Right lobe of liver (tissue), 6 donors: ENCODE results near the gene AGO3. TPM values are rescaled to one million over a fixed set of nuclear protein-coding genes. Genes with fewer than 3 reads are reported as not detected.
A peak's percentile ranks its signal among the peaks of the same experiment; 100 is the strongest.
"Not testable (repeated sequence)": the region's sequence is repeated elsewhere in the genome, so short reads cannot be mapped to it uniquely, and the experiment has no call there.

ENCODE experiments used
- ATAC-seq, 4 donors: fragments of 200-7000 bp; cut with Tn5 transposase; one replicate each; pipeline ENCODE4 v1.9.1; 2020; ENCODE audit warnings: mild to moderate bottlenecking in 4 of 4, moderate library complexity in 4 of 4
- DNase-seq, 3 donors: peaks; one replicate each; pipeline ENCODE4 v3.0.0-alpha.2; 2020
- H3K27ac ChIP-seq, 3 donors: fragments of 200-600 bp; one replicate each; pipeline ENCODE4 v1.8.0; 2022
- H3K27me3 ChIP-seq, 2 donors: fragments of 200-600 bp; one replicate each; pipeline ENCODE4 v1.8.0; 2022
- H3K36me3 ChIP-seq, 4 donors: fragments of 200-600 bp; sonication (generic) in 1 of 4; one replicate each; pipeline versions ENCODE4 v1.5.1 to v1.8.0; 2017 to 2022; ENCODE audit warnings: control low read depth in 1 of 4
- H3K4me1 ChIP-seq, 4 donors: fragments of 200-600 bp; sonication (generic) in 1 of 4; one replicate each; pipeline versions ENCODE4 v1.5.1 to v1.8.0; 2017 to 2022; ENCODE audit warnings: control low read depth in 1 of 4
- H3K4me3 ChIP-seq, 3 donors: fragments of 200-600 bp; one replicate each; pipeline ENCODE4 v1.8.0; 2022
- H3K9me3 ChIP-seq, 4 donors: fragments of 200-600 bp; sonication (generic) in 1 of 4; one replicate each; pipeline versions ENCODE4 v1.5.1 to v1.8.0; 2017 to 2022; ENCODE audit warnings: control low read depth in 1 of 4
- CTCF ChIP-seq, 4 donors: fragments of 200-600 bp in 3 of 4; fragments of 450-650 bp in 1 of 4; IDR thresholded peaks; one replicate each; pipeline versions ENCODE4 v1.5.1 to v1.8.0; 2016 to 2022; ENCODE audit warnings: antibody characterized with exemption in 4 of 4, mild to moderate bottlenecking in 2 of 4
- POLR2A ChIP-seq: fragments of 450-650 bp; IDR thresholded peaks from one replicate; pipeline ENCODE4 v1.6.1; 2017; ENCODE audit warnings: antibody characterized with exemption, mild to moderate bottlenecking
- WGBS: methylation state at CpG from one replicate; pipeline ENCODE4 v1.1.6; 2018; ENCODE audit warnings: low coverage, low lambda C conversion rate; ENCODE audit not compliant: insufficient coverage; ENCODE audit errors: missing lambda C conversion rate; 5-methylcytosine and 5-hydroxymethylcytosine counted together
- intact Hi-C, 2 donors: fragments of 100-400 bp; cut with DNase I; formaldehyde crosslinking; loops; one replicate each; pipeline versions ENCODE4 v1.11.2 to v1.14.1; 2022
- total RNA-seq, 6 experiments: library from RNA; depleted of rRNA in 2 of 6; stranded (reverse); fragments of >200 nt in 2 of 6; fragmentation: NEBNext Ultra II Directional in 3 of 6; extraction: Animal tissue kit (Norgen Biotek cat#: 25700) in 3 of 6; gene quantifications; one replicate each; pipeline versions ENCODE4 v1.1.0 to v1.2.4, GENCODE V29; 2016 to 2023
- donor health status: DM: no; HTN: yes; CAD: no.
- donor health status: DM: no; HTN: no; CAD: no.
- donor health status: DM: no; HTN: no; CAD: no.
- donor health status: DM: no; HTN: yes; CAD: no.
- donor health status: DM: no; HTN: yes; CAD: no.

Gene AGO3
- total RNA-seq, 6 experiments from 2014 or later: 7.0 to 16.2 (median 13.1) TPM

- Histone ChIP-seq H3K4me1 (no peaks in the 10 kb centered on the region), H3K4me3 (no peak overlapping the region), H3K9me3 (no peaks in the 10 kb centered on the region), H3K36me3 (peaks cover 0 to 16% (median 5%) of the 10 kb centered on the region in 4 donors), H3K27me3 (no peaks in the 10 kb centered on the region), H3K27ac (no peak overlapping the region)
- intact Hi-C loops: no loop called here
- 94% methylated on average over 2 of the region's 2 CpGs for WGBS
- TF ChIP-seq CTCF (IDR thresholded peaks at IDR 0.05) (no peak), POLR2A (no peak)
- DNase-seq: no peak
- no peak for ATAC-seq
Measured at GRCh38 chr1:36016686-36017085, 85.8 kb downstream of the AGO3 start.

GRCh38 chr1:36023098-36023769 lies 92.3 kb downstream of the AGO3 start:
- no peak for DNase-seq

GRCh38 chr1:36024024-36024423 lies 93.1 kb downstream of the AGO3 start:
- peaks cover 0 to 13% (median 0%) of the 10 kb centered on the region in 4 donors for H3K4me1 ChIP-seq
- H3K27me3 ChIP-seq, H3K9me3 ChIP-seq, H3K4me3 ChIP-seq, intact Hi-C loops, DNase-seq, ATAC-seq: not testable (repeated sequence)
- 96% methylated on average over 3 of the region's 3 CpGs for WGBS
- peaks cover 0 to 20% (median 4%) of the 10 kb centered on the region in 4 donors for H3K36me3 ChIP-seq
- H3K27ac ChIP-seq: peak overlapping the region in 1 of 3 donors; percentile 51

More at GRCh38 chr1:36023098-36023769, 92.3 kb downstream of the AGO3 start:
- TF ChIP-seq CTCF (IDR thresholded peaks at IDR 0.05) (no peak), POLR2A (no peak)
- H3K27me3 ChIP-seq: no peaks in the 10 kb centered on the region
- peaks cover 0 to 20% (median 4%) of the 10 kb centered on the region in 4 donors for H3K36me3 ChIP-seq
- intact Hi-C loops: no loop called here
- WGBS: 77% methylated on average over 5 of the region's 5 CpGs
- H3K4me3 ChIP-seq: no peak overlapping the region
- peak; percentile 72 to 94 (median 90) for ATAC-seq
- H3K9me3 ChIP-seq: no peaks in the 10 kb centered on the region
- H3K4me1 ChIP-seq: peaks cover 0 to 13% (median 0%) of the 10 kb centered on the region in 4 donors
- peak overlapping the region in 2 of 3 donors; percentile 34 to 51 for H3K27ac ChIP-seq

GRCh38 chr1:36024847-36025246 lies 93.9 kb downstream of the AGO3 start:
- Histone ChIP-seq H3K4me1 (peaks cover 0 to 13% (median 0%) of the 10 kb centered on the region in 4 donors), H3K27me3 (no peaks in the 10 kb centered on the region), H3K36me3 (peaks cover 0 to 15% (median 2%) of the 10 kb centered on the region in 4 donors), H3K9me3 (no peaks in the 10 kb centered on the region), H3K4me3 (no peak overlapping the region), H3K27ac (no peak overlapping the region)
- intact Hi-C loops: no loop called here
- WGBS: 82% methylated on average over 1 of the region's 1 CpG
- DNase-seq (no peak), ATAC-seq (no peak)
- TF ChIP-seq POLR2A: no peak
- no peak for TF ChIP-seq CTCF (IDR thresholded peaks at IDR 0.05)

GRCh38 chr1:36027766-36028165 lies 96.9 kb downstream of the AGO3 start:
- Histone ChIP-seq H3K36me3 (peaks cover 0 to 15% (median 2%) of the 10 kb centered on the region in 4 donors), H3K4me1 (peaks cover 0 to 6% (median 0%) of the 10 kb centered on the region in 4 donors), H3K4me3 (no peak overlapping the region), H3K9me3 (no peaks in the 10 kb centered on the region), H3K27me3 (no peaks in the 10 kb centered on the region), H3K27ac (no peak overlapping the region)
- ATAC-seq: no peak
- no peak for DNase-seq
- intact Hi-C loops: no loop called here
- 50% methylated on average over 1 of the region's 3 CpGs for WGBS
- TF ChIP-seq CTCF (IDR thresholded peaks at IDR 0.05): no peak
